ENCODE measurements around the gene CDK18. TPM values are rescaled to one million over a fixed set of nuclear protein-coding genes. Genes with fewer than 3 reads are reported as not detected.

Gene CDK18
- total RNA-seq, 2 donors from 2014 or later = 58.1 to 88.7 TPM

DNA sequence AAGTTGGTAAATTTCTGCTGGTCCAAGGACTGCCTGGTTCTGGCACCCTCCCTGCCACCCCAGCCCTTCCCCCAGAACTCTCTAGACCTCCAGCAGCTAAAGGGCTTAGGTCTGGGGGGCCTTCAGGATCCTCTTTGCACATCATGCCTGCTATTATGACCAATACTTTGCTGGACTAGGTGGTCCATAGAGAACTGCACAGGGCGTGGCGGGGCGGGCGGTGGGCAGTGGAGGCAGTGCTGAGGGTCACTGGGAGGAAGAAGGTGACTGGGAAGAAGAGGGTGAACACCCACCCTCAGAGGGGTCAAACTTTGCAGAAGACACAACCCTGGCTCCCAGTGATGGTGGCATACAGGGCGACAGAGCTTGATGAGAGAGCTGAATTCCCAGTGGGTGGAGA, 18.2 kb downstream of the CDK18 start:
- Mint-ChIP-seq H3K36me3 (ENCODE audit: low read depth) (peaks cover 12% of the 10 kb centered on the region), H3K9me3 (no peaks in the 10 kb centered on the region), H3K4me3 (no peak overlapping the region), H3K27me3 (ENCODE audit: insufficient read depth) (no peaks in the 10 kb centered on the region), H3K4me1 (peaks cover 9% of the 10 kb centered on the region), H3K27ac (no peak overlapping the region)
- no peak overlapping the region for H3K4me3 ChIP-seq (ENCODE audit: low read length)
- H3K36me3 ChIP-seq (ENCODE audit: control insufficient read depth, insufficient read depth, low read length) = no peaks in the 10 kb centered on the region
- WGBS, 2 experiments (ENCODE audit: insufficient coverage in 1 of 2, insufficient read length in 1 of 2) = 91 to 97% methylated on average over 5 of the region's 5 CpGs
- no peak for TF ChIP-seq CTCF (conservative IDR thresholded peaks at IDR 0.05)
- no peaks in the 10 kb centered on the region for H3K4me1 ChIP-seq (ENCODE audit: control insufficient read depth, insufficient read depth, low read length)
- no peaks in the 10 kb centered on the region for H3K27me3 ChIP-seq (ENCODE audit: control insufficient read depth, insufficient read depth, low read length, poor library complexity, severe bottlenecking)
- H3K9me3 ChIP-seq (ENCODE audit: control insufficient read depth, low read length) = no peaks in the 10 kb centered on the region
- H3K9ac ChIP-seq (ENCODE audit: extremely low read depth, low read length, poor library complexity, severe bottlenecking) = no peak overlapping the region
- H3K27ac ChIP-seq (ENCODE audit: low read depth, low read length) = no peak overlapping the region
- DNase-seq = no peak

- H3K27me3 ChIP-seq (ENCODE audit: control insufficient read depth, insufficient read depth, low read length, poor library complexity, severe bottlenecking) = no peaks in the 10 kb centered on the region
- no peaks in the 10 kb centered on the region for H3K9me3 ChIP-seq (ENCODE audit: control insufficient read depth, low read length)
- no peak overlapping the region for H3K4me3 ChIP-seq (ENCODE audit: low read length)
- H3K27ac Mint-ChIP-seq = no peak overlapping the region
- no peak for DNase-seq
- H3K27me3 Mint-ChIP-seq (ENCODE audit: insufficient read depth) = no peaks in the 10 kb centered on the region
- no peak for TF ChIP-seq CTCF (conservative IDR thresholded peaks at IDR 0.05)
- H3K4me1 Mint-ChIP-seq = peaks cover 9% of the 10 kb centered on the region
- H3K4me3 Mint-ChIP-seq = no peak overlapping the region
- 73 to 89% methylated on average over 6 to 15 of the region's 16 CpGs for whole genome bisulfite sequencing, 2 experiments (ENCODE audit: insufficient coverage in 1 of 2, insufficient read length in 1 of 2)
- H3K36me3 ChIP-seq (ENCODE audit: control insufficient read depth, insufficient read depth, low read length) = no peaks in the 10 kb centered on the region
- H3K9me3 Mint-ChIP-seq = no peaks in the 10 kb centered on the region
- no peak overlapping the region for H3K9ac ChIP-seq (ENCODE audit: extremely low read depth, low read length, poor library complexity, severe bottlenecking)
- no peaks in the 10 kb centered on the region for H3K4me1 ChIP-seq (ENCODE audit: control insufficient read depth, insufficient read depth, low read length)
- H3K36me3 Mint-ChIP-seq (ENCODE audit: low read depth) = peaks cover 12% of the 10 kb centered on the region
- H3K27ac ChIP-seq (ENCODE audit: low read depth, low read length) = no peak overlapping the region
Observed at GRCh38 chr1:205523261-205523890, 18.9 kb downstream of the CDK18 start.

GRCh38 chr1:205523891-205524793, 19.7 kb downstream of the CDK18 start:
- Mint-ChIP-seq H3K27ac (no peak overlapping the region), H3K4me3 (no peak overlapping the region), H3K36me3 (ENCODE audit: low read depth) (peaks cover 12% of the 10 kb centered on the region), H3K9me3 (no peaks in the 10 kb centered on the region), H3K27me3 (ENCODE audit: insufficient read depth) (no peaks in the 10 kb centered on the region), H3K4me1 (peaks cover 8% of the 10 kb centered on the region)
- H3K27ac ChIP-seq (ENCODE audit: low read depth, low read length) = no peak overlapping the region
- no peak overlapping the region for H3K9ac ChIP-seq (ENCODE audit: extremely low read depth, low read length, poor library complexity, severe bottlenecking)
- H3K27me3 ChIP-seq (ENCODE audit: control insufficient read depth, insufficient read depth, low read length, poor library complexity, severe bottlenecking) = no peaks in the 10 kb centered on the region
- DNase-seq = peak; percentile 95
- peaks cover 3% of the 10 kb centered on the region for H3K4me1 ChIP-seq (ENCODE audit: control insufficient read depth, insufficient read depth, low read length)
- no peak overlapping the region for H3K4me3 ChIP-seq (ENCODE audit: low read length)
- WGBS, 2 experiments (ENCODE audit: insufficient coverage in 1 of 2, insufficient read length in 1 of 2) = 58 to 73% methylated on average over 10 to 16 of the region's 16 CpGs
- peak; percentile 95 for TF ChIP-seq CTCF (conservative IDR thresholded peaks at IDR 0.05)
- no peaks in the 10 kb centered on the region for H3K9me3 ChIP-seq (ENCODE audit: control insufficient read depth, low read length)
- H3K36me3 ChIP-seq (ENCODE audit: control insufficient read depth, insufficient read depth, low read length) = no peaks in the 10 kb centered on the region
